Activated CD4-positive, alpha-beta T cell treated with anti-CD3 and anti-CD28 coated beads, Interleukin-2, amount 50 U/mL, for 16 hours (primary cell): Measurements from ENCODE around the gene MTAP.

Experiments
- DNase-seq: peaks from one replicate; pipeline ENCODE4 v3.0.0-alpha.2; 2020

MTAP gene

DNA sequence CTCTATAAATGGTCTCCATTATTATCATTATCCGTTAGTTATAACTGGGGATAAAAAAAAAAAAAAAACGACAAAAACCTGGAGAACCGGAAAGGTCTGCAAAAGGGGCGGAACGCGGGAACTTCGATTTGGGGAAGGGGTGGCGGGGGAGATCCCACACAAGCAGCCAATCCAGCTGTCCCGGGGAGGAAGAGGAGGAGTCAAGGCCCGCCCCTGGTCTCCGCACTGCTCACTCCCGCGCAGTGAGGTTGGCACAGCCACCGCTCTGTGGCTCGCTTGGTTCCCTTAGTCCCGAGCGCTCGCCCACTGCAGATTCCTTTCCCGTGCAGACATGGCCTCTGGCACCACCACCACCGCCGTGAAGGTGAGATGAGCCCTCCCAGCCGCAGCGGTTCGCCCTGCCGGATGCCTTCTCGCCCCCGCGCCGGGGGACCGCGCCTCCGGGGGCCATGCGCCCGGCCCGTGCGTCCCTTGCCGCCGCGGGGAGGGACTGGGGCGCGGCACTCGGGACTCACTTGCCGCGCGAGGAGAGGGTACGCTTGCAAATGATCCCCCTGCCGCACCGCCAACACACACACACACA lies at the start of gene MTAP:
MTAP (plus strand) TSS at position 219 of the 583 bp plus-strand sequence; CDS start at position 332, 113 bp downstream.
- DNase-seq: peak; percentile 85

DNA sequence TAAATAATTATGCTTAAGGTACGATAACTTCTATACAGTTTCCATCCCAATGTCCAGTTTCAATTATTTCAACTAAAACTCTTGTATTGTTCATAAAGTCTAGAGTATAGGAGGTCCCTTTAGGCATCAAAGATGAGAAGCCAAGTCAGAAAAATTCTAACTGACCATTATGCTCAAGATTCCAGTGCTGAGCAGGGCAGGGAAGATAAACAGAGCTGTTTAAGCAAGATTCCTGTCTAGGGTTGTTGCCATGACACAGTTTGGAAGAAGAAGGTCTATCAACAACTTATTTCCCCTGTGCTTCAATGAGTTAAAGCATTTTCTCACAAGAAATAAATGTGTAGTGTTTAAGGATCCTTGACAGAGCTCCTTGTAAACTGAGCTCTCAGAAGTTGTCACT lies 48.9 kb upstream of the MTAP start:
- DNase-seq: no peak

DNA sequence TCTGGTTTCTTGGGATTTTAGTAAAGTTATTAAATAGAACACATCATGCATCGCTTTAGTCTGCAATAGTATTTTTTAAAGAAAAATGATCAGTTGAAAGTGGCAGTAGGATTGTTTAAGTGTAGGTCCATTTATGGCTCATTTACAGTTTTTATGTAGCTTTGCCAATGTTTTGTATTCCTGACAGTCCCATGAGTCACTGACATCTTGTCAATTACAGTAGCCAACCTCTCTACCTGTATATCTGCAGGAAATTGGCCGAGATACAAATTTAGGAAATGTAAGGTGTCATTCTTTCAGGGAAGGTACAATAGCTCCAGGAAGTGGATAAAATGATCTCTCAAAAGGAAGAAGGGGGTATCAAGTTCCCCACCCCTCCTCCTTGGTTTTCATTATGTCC lies 47.7 kb upstream of the MTAP start:
- DNase-seq: no peak

DNA sequence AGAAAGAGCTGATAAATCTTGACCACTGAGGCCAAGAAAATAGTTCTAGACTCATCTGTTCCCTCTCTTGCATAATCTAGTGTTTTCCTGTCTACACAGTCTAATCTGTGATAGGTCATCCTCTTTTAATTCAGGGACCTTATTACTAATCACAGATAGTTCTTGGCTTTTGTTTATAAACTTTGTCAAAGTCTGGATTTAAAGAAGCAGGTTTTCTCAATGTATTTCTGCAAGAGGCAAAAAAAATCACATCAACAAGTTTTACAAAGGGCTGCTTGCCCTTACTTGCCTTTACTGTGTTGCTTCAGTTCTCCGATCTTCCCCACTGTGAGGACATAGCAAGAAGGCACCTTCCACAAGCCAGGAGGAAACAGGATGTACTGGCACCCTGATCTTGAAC lies 43.9 kb upstream of the MTAP start:
- no peak for DNase-seq

DNA sequence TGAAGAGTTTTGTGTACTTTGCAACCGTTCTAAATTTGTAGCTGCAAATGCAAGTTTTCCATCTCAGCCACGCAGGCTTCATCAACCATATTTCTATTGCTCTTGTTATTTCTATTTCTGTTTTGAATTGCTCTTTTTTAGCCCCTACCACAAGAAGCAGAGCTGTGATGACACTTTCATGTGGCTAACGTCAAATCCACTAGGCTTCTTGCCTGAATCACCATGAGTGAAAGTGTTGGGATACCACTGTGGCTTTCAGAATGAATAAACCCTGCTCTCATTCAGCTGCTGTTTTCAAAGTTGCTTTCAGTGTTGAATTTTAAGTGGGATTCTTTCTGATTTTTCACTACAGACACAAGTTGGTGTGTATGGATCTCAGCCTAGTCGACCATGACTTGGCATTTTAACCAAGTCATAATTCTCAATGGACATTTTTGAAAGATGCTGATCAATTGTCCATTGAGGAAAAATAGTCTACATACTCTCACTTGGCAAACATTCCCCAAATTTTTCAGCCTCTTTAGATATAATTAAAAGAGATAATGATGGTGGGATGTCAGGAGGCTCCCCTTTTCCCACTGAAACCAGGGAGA lies 41.0 kb upstream of the MTAP start:
- peak; percentile 86 for DNase-seq

DNA sequence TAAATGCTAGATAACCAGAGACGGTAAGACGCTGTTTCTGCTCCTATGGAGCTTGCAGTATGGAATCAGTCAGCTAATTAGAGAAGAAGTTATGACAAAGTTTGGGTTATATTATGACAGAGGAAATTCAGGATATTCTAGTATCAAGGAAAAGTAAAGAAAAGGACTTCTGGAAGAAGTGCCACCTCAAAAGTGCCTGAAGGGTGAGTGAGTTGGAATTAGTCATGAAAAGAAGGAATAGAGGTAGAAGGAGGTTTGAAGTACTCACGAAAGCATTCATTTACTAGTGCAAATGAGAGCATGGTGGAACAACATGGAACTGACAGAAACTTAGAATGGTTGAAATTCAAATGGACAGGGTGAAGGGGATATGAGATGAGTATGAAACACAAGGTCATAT lies 40.4 kb upstream of the MTAP start:
- DNase-seq: no peak

DNA sequence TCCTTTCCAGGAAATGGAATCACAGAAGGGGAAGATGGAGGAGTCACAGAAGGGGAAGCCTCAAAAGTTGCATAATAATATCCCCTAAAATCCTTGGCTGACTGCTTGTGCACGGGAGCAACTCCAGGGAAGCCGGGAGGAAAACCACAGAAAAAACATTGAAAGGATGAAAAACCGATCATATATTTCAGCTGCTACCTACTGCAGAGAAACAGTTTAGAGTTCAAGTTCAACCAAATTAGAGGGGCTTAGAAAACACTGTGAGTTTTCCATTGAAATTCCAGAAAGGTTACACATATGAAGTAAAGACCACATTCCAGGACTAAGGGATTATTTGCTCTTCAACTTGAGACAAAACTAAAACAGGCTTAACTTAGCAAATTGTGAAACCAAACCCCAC lies 37.6 kb upstream of the MTAP start:
- DNase-seq: no peak

DNA sequence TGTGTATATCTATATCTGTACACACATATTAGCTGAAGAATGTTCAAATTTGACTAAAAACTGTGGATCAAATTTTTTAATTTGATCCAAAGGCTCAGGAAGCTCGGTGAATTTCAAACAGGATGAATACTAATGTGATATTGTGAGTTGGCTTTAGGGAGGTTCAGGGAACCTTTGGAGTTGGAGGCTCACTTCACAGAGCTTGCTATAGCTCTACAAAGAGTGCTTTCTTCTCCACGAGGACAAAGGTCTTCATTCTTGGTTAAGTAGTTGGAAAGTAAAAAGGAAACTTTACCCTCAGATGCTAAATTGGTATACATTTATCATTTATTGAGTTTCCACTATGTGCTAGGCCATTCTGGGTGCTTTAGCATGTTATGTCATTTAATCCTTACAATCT lies 36.3 kb upstream of the MTAP start:
- no peak for DNase-seq

DNA sequence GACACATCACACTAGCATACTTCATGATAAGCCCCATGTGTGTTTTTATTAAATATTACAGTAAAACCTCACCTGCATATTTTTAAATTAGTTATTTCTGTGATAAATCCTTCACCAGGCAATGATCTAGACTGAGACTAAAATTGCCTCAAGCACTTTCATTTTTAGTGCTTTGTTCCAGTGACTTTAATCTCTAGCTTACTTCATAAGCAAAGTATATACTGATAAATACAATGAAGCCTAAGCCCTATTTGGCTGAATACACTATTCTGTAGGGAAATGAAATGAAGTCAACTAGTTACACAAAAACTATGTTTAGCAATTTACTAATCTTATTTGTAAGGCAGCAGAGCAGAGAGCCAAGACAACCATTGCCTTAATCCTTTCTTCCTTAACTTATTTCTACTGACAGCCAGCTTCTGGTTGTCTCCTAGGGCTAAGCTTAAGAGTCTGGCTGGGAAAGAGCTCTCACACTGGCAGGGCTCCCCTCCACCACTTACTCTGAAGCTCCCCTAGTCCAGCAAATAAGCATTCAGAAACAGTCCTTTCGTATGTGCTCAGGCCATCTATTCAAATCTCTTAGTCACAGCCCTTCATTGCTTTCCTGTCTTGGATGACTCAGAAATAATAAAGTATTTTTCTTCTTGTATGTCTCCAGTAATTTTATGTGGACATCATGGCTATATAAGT lies 31.4 kb upstream of the MTAP start:
- DNase-seq: peak; percentile 4

DNA sequence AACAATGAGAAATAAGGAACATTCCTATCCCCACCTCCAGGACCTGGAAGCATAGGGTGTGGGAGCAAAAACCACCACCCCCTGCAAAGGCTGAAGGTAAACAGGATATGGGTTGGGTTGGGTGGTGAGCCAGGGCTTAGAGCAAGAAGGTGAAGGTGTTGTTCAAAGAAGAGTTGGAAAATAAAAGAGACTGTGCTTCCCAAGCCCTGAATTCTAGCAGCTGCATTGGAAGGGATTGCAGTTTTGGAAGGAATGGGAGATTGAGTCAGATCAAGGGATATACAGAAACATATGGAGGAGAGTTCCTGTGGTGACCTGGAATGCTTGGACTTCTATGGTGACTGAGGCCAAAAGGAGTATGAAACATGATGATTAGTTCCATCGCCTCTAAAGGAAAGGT lies 24.7 kb upstream of the MTAP start:
- no peak for DNase-seq

DNA sequence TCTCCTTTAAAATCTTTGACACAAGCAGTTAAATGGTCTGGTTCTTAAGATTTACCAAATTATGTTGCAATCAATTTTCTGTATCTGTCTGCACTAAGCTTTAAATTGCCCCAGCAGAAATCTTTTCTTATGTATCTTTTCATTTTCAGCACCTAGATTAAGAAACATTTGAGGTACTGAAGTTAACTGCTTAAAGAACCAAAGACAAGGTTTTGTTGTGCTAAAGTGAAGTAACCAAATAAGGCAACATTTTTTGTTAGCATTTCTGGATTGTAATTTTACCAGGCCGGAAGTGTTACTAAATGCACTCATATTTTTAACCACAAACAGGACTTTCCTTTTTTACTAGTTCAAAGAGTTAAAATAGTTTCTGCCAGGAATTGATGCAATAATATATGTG lies 24.1 kb upstream of the MTAP start:
- DNase-seq: peak; percentile 17

DNA sequence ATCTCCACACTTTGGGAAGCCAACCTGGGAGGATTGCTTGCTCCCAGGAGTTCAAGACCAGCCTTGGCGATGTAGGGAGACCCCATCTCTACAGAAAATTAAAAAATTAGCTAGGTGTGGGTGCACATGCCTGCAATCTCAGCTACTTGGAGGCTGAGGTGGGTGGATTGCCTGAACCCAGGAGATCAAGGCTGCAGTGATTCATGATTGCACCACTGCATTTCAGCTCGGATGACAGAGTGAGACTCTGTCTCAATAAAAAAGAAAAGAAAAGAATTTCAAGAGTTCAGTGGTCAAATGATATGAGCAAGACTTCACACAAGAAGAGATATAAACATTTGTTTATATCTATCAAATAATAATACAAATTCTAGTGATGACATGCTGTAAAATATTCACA lies 23.0 kb upstream of the MTAP start:
- no peak for DNase-seq

DNA sequence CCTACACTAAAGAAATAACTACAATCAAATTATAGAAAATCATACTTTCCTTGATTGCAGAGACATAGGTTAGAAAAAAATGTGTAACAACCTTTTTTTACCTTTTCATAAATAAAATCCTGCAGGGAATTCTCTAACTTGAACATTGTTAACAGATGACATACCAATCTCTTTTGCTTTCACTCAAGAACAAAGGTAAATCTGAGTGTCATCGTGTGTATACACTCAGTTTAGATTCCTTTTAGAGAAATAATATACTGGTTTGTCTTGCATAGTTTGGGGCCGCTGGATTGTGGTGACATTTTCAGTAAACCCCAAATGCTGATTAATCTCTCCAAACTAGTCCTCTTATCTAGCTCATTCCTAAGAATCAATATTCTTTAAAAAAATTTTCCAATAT lies 20.8 kb upstream of the MTAP start:
- no peak for DNase-seq

DNA sequence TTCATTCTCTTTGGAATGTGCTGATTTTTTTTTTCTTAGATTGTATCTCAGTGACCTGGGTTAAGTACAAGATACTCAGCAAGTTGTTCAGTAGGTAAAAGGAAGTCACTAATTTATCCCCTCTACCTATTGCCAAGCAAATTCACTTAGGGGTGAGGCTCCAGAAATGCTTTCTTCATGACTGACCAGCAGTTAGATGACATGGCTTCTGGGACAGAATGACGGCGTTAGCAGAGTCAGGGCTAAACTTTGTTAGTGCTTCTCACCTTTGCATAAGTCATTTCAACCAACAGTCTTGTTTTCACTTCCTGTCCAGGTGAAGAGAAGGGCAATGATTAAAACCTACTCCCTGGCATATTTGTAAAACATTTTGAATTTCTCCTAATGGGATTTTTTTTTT lies 20.2 kb upstream of the MTAP start:
- no peak for DNase-seq

DNA sequence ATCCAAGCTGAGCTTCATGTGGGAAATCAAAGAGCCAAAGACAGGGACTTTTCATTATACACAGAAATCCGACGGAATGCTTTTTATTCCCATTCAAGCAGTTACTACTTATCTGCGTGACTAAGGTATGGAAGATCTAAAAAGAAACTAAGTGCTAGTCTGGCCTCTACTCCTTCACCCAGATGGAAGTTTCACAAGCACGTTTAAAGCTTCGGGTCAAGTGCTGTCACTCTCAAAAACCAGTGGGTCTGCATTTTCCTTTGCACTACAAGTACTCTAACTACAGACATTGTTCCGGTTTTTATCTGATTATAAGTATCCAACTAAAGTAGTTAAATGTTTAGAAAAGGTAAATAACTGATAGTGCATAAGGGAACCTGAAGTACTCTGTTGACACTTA lies 13.7 kb upstream of the MTAP start:
- no peak for DNase-seq

DNA sequence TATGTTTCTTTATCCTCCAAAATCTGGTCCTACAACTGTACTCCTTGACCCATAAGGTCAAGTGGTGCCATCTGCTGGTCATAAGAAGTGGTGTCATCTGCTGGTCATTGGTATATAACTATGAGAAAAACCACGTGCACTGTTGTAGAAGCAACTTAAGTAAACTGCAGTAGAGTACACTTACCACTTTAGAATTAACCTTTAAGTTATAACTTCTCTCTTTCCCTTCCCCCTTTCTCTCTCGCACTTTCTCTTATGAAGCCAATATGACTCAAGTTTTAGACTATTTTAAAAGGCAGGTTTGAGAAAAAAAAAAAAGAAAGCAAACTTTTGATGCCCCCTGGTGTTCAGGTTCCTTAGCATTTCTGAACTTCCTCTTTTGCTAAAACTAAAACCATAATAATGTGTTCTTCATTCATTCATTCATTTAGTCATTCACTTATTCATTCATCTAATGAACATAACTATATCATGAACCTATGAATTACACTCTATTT lies 12.8 kb upstream of the MTAP start:
- peak; percentile 74 for DNase-seq

DNA sequence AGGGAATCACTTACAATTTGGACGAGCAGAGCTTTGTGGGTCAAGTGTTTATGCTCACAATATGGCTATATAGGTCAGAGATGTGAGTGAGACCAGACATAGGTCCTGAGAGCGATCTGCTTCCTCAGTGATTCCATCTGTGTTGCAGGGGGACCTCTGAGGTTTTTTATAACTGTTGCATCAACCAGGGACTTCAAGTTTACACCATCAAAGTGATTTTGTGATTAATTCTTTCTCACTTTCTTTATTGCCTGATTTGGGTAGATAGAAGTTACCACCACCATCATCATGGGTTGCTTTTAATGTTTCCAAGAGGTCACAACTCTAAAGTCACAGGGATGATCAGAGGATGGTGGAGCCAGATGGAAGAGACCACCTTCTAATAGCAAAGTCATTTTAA lies 7.0 kb upstream of the MTAP start:
- DNase-seq: no peak

DNA sequence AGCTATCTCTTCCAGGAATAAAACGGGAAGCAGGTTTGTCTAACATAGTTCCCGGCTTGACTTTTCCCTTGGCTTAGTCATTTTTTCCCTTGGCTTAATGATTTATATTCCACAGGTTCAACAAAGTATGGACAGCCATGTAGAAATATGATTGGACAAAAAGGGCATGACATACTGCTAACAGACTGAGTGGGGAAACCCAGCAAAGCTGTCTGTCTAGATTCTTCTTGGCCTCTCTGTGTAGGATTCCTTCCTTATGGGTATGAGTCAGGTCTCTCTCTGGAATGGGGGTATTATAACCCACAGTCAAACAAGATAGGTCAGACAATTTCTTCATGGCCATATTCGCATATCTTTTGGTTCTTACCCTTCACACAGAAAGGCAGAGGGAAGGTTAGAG lies 5.7 kb upstream of the MTAP start:
- no peak for DNase-seq

DNA sequence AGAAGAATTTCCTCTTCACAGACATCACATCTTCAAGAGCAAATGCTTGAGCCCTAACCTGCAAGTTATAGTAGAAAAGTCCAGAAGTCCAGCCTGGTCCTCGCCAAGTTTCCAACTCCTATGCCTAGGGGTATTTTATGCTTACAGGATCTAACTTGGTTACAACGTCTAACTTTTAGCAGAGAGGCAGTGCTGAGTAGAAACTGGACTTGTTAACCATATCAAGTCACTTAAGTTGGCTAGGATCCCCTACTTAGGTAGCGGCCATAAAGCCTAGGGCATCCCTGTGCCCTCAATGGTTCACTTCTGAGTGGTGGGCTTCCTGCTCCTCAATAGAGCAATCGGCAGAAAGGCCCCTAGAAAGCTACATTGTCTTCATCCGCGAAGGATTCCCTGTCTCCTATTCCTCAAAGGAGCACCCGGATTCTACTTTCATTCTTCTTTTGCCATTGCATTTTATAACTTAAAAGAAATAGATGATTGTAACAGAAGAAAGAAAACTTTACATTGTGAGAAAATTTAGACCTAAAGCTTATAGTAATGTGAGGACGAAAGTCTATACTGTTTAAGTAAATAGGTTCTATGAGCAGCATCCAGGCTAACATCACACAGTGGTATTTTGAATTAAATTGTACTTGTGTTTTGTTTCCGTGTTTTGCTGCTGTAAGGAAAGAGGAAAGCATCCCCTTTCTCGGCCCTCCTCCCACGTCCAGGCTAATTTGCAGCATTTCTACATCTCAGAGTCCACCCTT lies 1.3 kb upstream of the MTAP start:
- no peak for DNase-seq

DNA sequence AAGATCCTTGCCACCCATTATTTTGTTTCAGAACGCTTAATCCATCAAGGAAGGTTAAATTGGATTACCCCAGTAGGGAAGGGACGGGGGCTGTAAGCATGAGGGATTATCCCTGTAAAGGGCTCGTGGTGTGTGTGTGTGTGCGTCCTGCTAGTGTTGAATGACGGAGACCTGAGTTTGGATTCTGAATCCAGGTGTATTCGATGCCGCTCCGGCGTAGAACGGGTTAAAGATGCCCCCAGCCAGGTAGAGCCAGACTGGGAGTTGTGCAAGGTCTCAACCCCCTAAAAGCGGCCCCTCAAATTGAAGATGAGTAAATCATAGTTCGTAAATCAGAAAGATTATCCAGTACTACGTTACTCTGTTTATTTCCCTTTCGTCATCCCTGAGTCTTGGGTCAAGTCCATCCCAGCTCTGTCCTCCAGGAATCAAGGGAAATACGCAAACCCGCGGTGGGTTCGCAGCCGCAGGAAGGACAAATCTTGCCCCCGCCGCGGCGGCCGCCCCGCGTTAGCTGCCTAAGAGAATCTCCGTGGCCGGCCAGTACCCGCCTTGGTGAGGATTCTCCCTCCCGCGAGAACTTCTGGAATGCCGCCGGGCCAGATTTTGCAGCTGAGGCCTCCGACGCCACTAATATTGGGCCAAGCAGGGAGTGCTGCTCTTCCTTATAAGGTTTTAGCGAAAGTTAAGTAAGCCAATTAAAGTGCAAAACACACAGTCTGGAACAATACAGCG lies 586 bp upstream of the MTAP start:
- DNase-seq: no peak

DNA sequence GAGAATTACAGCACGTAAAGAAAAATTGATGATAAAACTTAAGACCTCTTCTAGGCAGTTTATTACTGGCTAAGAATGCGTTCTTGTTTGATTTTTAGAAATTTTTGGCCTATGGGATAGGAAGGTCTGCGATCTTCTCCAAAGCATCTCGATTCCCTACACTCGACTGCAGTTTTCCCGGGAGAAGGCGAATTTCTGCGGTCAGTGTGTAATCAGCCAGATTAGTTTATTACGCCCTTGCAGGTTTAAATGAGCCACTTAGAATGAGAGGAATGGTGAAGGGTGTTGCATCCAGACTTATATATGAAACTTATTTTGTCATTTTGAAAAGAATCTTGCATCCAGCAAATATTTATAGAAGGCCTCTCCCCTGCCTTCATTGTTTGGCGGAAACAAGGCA lies 1.2 kb downstream of the MTAP start:
- DNase-seq: no peak

DNA sequence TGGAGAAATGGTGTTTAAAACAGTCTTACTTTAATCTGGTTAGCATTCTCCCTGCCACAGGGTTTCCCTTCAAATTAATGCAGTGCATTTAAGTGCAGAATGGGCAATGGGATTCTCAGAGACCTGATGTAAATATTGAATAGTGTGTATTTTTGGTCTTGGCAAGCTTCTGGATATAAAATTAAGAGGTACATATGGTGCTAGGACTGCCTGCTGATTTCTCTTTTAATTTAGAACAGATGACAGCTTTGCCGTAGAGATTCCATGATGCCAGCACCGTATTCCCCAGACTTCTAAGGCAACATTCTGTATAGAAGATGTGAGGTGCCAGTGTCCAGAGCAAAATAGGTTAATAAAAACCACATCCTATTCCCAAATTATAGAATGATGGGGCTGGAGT lies 1.9 kb downstream of the MTAP start:
- no peak for DNase-seq

DNA sequence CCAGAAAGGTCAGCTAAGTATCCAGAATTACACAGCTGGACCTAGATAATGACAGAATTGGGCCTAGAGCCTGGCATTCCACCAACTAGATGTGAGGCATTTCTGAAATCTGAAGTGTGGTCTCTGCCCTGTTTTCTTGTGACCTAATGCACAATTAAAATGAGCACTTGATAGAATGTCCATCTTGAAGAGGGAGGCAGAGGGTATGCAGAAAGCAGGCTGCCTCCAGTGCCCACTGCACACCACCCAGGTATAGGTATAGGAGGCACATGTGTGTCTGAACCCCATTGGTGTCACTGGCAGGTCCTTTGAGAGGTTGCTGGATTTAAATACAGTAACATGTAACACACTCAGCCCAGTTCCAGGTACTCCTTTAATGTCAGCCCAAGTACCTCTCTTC lies 2.4 kb downstream of the MTAP start:
- no peak for DNase-seq
